Umbilical cord (tissue), 2 donors: Measurements from ENCODE around the gene KRT78. TPM values are rescaled to one million over a fixed set of nuclear protein-coding genes. Genes with fewer than 3 reads are reported as not detected.
A peak's percentile ranks its signal among the peaks of the same experiment; 100 is the strongest.
"Not testable (repeated sequence)": the region's sequence is repeated elsewhere in the genome, so short reads cannot be mapped to it uniquely, and the experiment has no call there.

Experiments
- DNase-seq: peaks from one replicate; pipeline ENCODE4 v3.0.0-alpha.2; 2015; ENCODE audit warnings: low spot score
- total RNA-seq: library from RNA; depleted of rRNA; stranded (reverse); fragments of >200 nt; gene quantifications from one replicate; pipeline ENCODE4 v1.2.3, GENCODE V29; 2014; ENCODE audit warnings: low replicate concordance; ENCODE audit not compliant: insufficient read depth

Gene KRT78
- total RNA-seq, 1 donor from 2014 or later, result 8.7 TPM

GRCh38 chr12:52871291-52872039 lies 22.7 kb upstream of the KRT78 start:
- DNase-seq, result peak; percentile 91

- DNase-seq, result peak; percentile 60
These were observed 21.8 kb upstream of the KRT78 start for GRCh38 chr12:52870361-52871290.

GRCh38 chr12:52867642-52868041 lies 18.8 kb upstream of the KRT78 start:
- DNase-seq, result peak; percentile 90

GRCh38 chr12:52867152-52867551 lies 18.4 kb upstream of the KRT78 start:
- no peak for DNase-seq

GRCh38 chr12:52865090-52865944 lies 16.5 kb upstream of the KRT78 start:
- DNase-seq, result peak; percentile 80

GRCh38 chr12:52862023-52862422 lies 13.2 kb upstream of the KRT78 start:
- DNase-seq, result no peak

- no peak for DNase-seq
These were observed 12.7 kb upstream of the KRT78 start for GRCh38 chr12:52861511-52861910.

- DNase-seq, result peak; percentile 82
These were observed 11.5 kb upstream of the KRT78 start for GRCh38 chr12:52860102-52860823.

- no peak for DNase-seq
These were observed 8.7 kb upstream of the KRT78 start for GRCh38 chr12:52857500-52857899.

- DNase-seq, result no peak
These were observed 8.0 kb upstream of the KRT78 start for GRCh38 chr12:52856787-52857186.

GRCh38 chr12:52856077-52856476 lies 7.3 kb upstream of the KRT78 start:
- DNase-seq, result not testable (repeated sequence)

- DNase-seq, result no peak
These were observed 3.0 kb upstream of the KRT78 start for GRCh38 chr12:52851787-52852186.

GRCh38 chr12:52850681-52851080 lies 1.9 kb upstream of the KRT78 start:
- DNase-seq, result no peak

- DNase-seq, result no peak
These were observed 717 bp upstream of the KRT78 start for GRCh38 chr12:52849511-52849910.

- DNase-seq, result peak; percentile 69
These were observed 1.3 kb downstream of the KRT78 start for GRCh38 chr12:52847335-52848102.

GRCh38 chr12:52846356-52846970 lies 2.3 kb downstream of the KRT78 start:
- DNase-seq, result no peak

GRCh38 chr12:52845946-52846345 lies 2.8 kb downstream of the KRT78 start:
- no peak for DNase-seq

- DNase-seq, result no peak
These were observed 4.4 kb downstream of the KRT78 start for GRCh38 chr12:52844386-52844785.

- DNase-seq, result no peak
These were observed 9.2 kb downstream of the KRT78 start for GRCh38 chr12:52839436-52840105.
